ENCODE data around the gene NEBL.

GRCh38 chr10:20898866-20899535 is 1.9 kb upstream of the NEBL start:
- TF ChIP-seq CTCF (conservative IDR thresholded peaks at IDR 0.05; ENCODE audit: low read depth, low read length) = no peak
- no peak for TF ChIP-seq EZH2 (IDR thresholded peaks at IDR 0.05; ENCODE audit: borderline replicate concordance, low read depth, low read length, poor library complexity, severe bottlenecking)

All from A673 (cell line).